Measurements from ENCODE around the gene TWIST1. TPM values are rescaled to one million over a fixed set of nuclear protein-coding genes. Genes with fewer than 3 reads are reported as not detected.

Gene TWIST1
- total and polyA plus RNA-seq, 2 of the 13 experiments (the other 11 are each of a cell fraction or from before 2014, with no cell fraction given), result not detected

- no peak for DNase-seq (ENCODE audit: low spot score)
- CTCF ChIA-PET (ENCODE audit: low intra/inter-chr PET ratio, low total read pairs), result no interaction called here
These were observed 16.0 kb downstream of the TWIST1 start for GRCh38 chr7:19101472-19101871.

GRCh38 chr7:19099924-19100323, 17.5 kb downstream of the TWIST1 start:
- CTCF ChIA-PET (ENCODE audit: low intra/inter-chr PET ratio, low total read pairs), result no interaction called here
- FAIRE-seq (no peak), ATAC-seq (no peak), DNase-seq (ENCODE audit: low spot score) (no peak)
- TF ChIP-seq ZNF891 (CRISPR knock-in tag; IDR thresholded peaks at IDR 0.05) (no peak), CENPT (CRISPR knock-in tag; IDR thresholded peaks at IDR 0.05; ENCODE audit: low read depth) (no peak), ZHX2 (IDR thresholded peaks at IDR 0.05; ENCODE audit: low read depth) (no peak), ZHX2 (CRISPR knock-in tag; IDR thresholded peaks at IDR 0.05; ENCODE audit: borderline replicate concordance) (no peak), SP140L (CRISPR knock-in tag; IDR thresholded peaks at IDR 0.05; ENCODE audit: borderline replicate concordance) (no peak), RFX3 (CRISPR knock-in tag; IDR thresholded peaks at IDR 0.05) (no peak), ZNF234 (CRISPR knock-in tag; conservative IDR thresholded peaks at IDR 0.05) (no peak), ZNF274 (CRISPR knock-in tag; IDR thresholded peaks at IDR 0.05) (no peak), DNMT1 (CRISPR knock-in tag; IDR thresholded peaks at IDR 0.05) (no peak), MEIS2 (CRISPR knock-in tag; IDR thresholded peaks at IDR 0.05) (no peak), THRA (CRISPR knock-in tag; IDR thresholded peaks at IDR 0.05; ENCODE audit: borderline replicate concordance) (no peak)
- BruUV-seq (replicated peaks), result no TSS peak
- no peaks in the 10 kb centered on the region for H4K20me1 ChIP-seq (ENCODE audit: insufficient read depth, low read length)
- in situ Hi-C loops (cut with HindIII; ENCODE audit: extremely low pct_ligation_motif_present, low pct_unique_long_range_greater_than_20kb) (loop anchor here (25.0 kb wide), 1 partner anchor 562 kb away; no protein-coding TSS in a partner anchor), intact Hi-C loops (cut with micrococcal nuclease; ENCODE audit: unreplicated experiment) (no loop called here)
- no peaks in the 10 kb centered on the region for H3K36me3 ChIP-seq (replicated peaks in 1 of 2; ENCODE audit: control insufficient read depth in 1 of 2, insufficient read depth in 2 of 2, low read length in 2 of 2)
- no peaks in the 10 kb centered on the region for H3K9me3 ChIP-seq (ENCODE audit: low read length)
- no peak overlapping the region for H2AFZ ChIP-seq (ENCODE audit: low read length)
- WGBS (ENCODE audit: low lambda C conversion rate), result 0% methylated on average over 2 of the region's 2 CpGs
- H3K4me2 ChIP-seq (ENCODE audit: low read depth, low read length), result no peak overlapping the region
- no peak overlapping the region for H3K9ac ChIP-seq (ENCODE audit: insufficient read depth, low read depth, low read length)
- no peaks in the 10 kb centered on the region for H3K79me2 ChIP-seq (ENCODE audit: insufficient read depth, low read length)
- no peaks in the 10 kb centered on the region for H3K4me1 ChIP-seq (ENCODE audit: insufficient read depth, low read length)
- POLR2A ChIA-PET, result no interaction called here
- no peak overlapping the region for H3K27ac ChIP-seq (ENCODE audit: extremely low read length, insufficient read depth, low read length)
- H3K27me3 ChIP-seq (ENCODE audit: control insufficient read depth in 1 of 2, insufficient read depth in 2 of 2, low read length in 2 of 2), result no peaks in the 10 kb centered on the region
- H3K4me3 ChIP-seq (replicated peaks in 1 of 3; ENCODE audit: insufficient read depth in 1 of 3, low read depth in 2 of 3, low read length in 3 of 3), result no peak overlapping the region

More at GRCh38 chr7:19101472-19101871, 16.0 kb downstream of the TWIST1 start:
- H3K4me1 ChIP-seq (ENCODE audit: insufficient read depth, low read length), result no peaks in the 10 kb centered on the region
- TF ChIP-seq ZFP36 (IDR thresholded peaks at IDR 0.05; ENCODE audit: borderline replicate concordance, low read depth, low read length, partially characterized antibody) (no peak), FOXC1 (CRISPR knock-in tag; IDR thresholded peaks at IDR 0.05; ENCODE audit: borderline replicate concordance) (no peak), SP5 (CRISPR knock-in tag; IDR thresholded peaks at IDR 0.05; ENCODE audit: borderline replicate concordance, low read depth) (no peak), RBFOX2 (IDR thresholded peaks at IDR 0.05; ENCODE audit: low read depth, low read length) (no peak)
- no peak for FAIRE-seq
- no peak for ATAC-seq
- no peaks in the 10 kb centered on the region for H3K79me2 ChIP-seq (ENCODE audit: insufficient read depth, low read length)
- no peak overlapping the region for H3K4me3 ChIP-seq (replicated peaks in 1 of 3; ENCODE audit: insufficient read depth in 1 of 3, low read depth in 2 of 3, low read length in 3 of 3)
- intact Hi-C loops (cut with micrococcal nuclease; ENCODE audit: unreplicated experiment), result no loop called here
- H3K9ac ChIP-seq (ENCODE audit: insufficient read depth, low read depth, low read length), result no peak overlapping the region
- H3K27me3 ChIP-seq (ENCODE audit: control insufficient read depth in 1 of 2, insufficient read depth in 2 of 2, low read length in 2 of 2), result 0 out of 5 replicates have a peak, but pooled peaks cover 0 to 5% of the 10 kb centered on the region in 2 experiments
- POLR2A ChIA-PET, result no interaction called here
- BruUV-seq (replicated peaks), result no TSS peak
- WGBS (ENCODE audit: low lambda C conversion rate), result 13% methylated on average over 1 of the region's 1 CpG
- H2AFZ ChIP-seq (ENCODE audit: low read length), result no peak overlapping the region
- in situ Hi-C loops (cut with HindIII; ENCODE audit: extremely low pct_ligation_motif_present, low pct_unique_long_range_greater_than_20kb), result loop anchor here (25.0 kb wide), 1 partner anchor 561 kb away; no protein-coding TSS in a partner anchor
- H4K20me1 ChIP-seq (ENCODE audit: insufficient read depth, low read length), result no peaks in the 10 kb centered on the region
- H3K27ac ChIP-seq (ENCODE audit: extremely low read length, insufficient read depth, low read length), result no peak overlapping the region
- no peak overlapping the region for H3K4me2 ChIP-seq (ENCODE audit: low read depth, low read length)
- no peaks in the 10 kb centered on the region for H3K36me3 ChIP-seq (replicated peaks in 1 of 2; ENCODE audit: control insufficient read depth in 1 of 2, insufficient read depth in 2 of 2, low read length in 2 of 2)
- no peaks in the 10 kb centered on the region for H3K9me3 ChIP-seq (ENCODE audit: low read length)

All from HepG2 (cell line).